Stimulated activated CD4-positive, alpha-beta T cell treated with anti-CD3 and anti-CD28 coated beads, Interleukin-1b, Interleukin-23, amount 100 ng/mL, for 4 hours (primary cell): ENCODE data around the gene GPSM3.
"Not testable (repeated sequence)": the region's sequence is repeated elsewhere in the genome, so short reads cannot be mapped to it uniquely, and the experiment has no call there.

Source experiments
- DNase-seq, 2 donors: peaks; one replicate each; pipeline ENCODE4 v3.0.0-alpha.2; 2020; ENCODE audit warnings: low read depth in 2 of 2

Gene GPSM3, protein sequence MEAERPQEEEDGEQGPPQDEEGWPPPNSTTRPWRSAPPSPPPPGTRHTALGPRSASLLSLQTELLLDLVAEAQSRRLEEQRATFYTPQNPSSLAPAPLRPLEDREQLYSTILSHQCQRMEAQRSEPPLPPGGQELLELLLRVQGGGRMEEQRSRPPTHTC

GRCh38 chr6:32192608-32193039 lies at the start of gene GPSM3:
Gene GPSM3 (minus strand): TSS chr6:32192643. CDS start chr6:32192513, 130 bp downstream.
- DNase-seq, result peak in 1 of 2 donors; percentile 45

GRCh38 chr6:32240686-32241085 lies 48.2 kb upstream of the GPSM3 start:
- DNase-seq, result no peak

DNA sequence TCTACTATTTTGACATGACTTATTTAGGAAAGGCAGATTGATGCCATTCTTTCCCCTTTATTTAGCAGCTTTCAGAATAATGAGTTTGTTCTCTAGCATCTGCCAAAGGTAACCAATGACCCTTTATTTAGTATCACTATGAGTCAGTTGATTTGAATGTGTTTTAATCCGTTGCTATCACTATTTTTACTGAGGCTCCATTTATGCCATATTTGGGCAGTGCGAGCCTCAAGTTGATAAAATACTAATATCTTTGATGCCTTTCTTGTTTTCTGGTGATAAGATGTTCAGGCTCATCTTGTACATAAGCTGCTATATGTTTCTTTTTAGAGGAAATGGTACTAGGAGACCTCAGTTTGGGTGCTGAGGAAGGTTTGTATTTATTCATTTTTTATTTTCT lies 47.0 kb upstream of the GPSM3 start:
- no peak for DNase-seq

DNA sequence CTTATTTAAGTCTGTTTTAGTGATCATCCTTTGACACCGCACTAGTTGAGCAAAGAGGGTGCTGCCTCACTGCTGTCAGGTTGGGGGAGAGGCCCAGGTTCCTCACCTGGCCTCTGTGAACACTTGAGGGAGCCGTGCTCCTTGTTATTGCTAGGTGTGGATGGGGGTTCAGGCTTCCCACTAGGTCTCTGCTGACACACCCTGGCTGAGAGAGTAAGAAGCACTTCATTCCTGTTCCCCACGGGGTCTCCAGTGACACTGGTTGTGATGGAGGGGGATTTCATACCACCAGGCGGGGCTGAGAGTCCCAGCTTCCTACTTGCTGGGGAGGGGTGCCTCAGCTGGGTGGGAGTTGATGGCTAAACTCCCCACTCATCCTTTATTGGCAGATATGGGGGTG lies 42.5 kb upstream of the GPSM3 start:
- no peak for DNase-seq

DNA sequence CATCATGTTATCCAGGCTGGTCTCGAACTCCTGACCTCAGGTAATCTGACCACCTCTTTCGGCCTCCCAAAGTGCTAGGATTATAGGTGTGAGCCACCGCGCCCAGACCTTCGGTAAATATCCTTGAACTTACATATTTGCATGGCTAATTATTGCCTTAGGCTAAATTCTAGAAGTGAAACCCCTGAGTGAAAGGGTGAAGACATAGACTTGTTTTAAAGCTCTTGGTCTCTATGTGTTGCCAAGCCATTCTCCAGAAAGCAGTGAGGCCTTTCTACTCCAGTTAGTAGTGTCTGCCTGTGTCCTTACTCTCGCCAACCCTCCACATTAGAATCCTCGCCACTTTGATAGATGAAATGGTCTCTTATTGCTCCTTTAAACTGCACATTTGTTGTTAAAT lies 34.0 kb upstream of the GPSM3 start:
- no peak for DNase-seq

- no peak for DNase-seq
These were observed 32.3 kb upstream of the GPSM3 start for GRCh38 chr6:32224696-32225095.

DNA sequence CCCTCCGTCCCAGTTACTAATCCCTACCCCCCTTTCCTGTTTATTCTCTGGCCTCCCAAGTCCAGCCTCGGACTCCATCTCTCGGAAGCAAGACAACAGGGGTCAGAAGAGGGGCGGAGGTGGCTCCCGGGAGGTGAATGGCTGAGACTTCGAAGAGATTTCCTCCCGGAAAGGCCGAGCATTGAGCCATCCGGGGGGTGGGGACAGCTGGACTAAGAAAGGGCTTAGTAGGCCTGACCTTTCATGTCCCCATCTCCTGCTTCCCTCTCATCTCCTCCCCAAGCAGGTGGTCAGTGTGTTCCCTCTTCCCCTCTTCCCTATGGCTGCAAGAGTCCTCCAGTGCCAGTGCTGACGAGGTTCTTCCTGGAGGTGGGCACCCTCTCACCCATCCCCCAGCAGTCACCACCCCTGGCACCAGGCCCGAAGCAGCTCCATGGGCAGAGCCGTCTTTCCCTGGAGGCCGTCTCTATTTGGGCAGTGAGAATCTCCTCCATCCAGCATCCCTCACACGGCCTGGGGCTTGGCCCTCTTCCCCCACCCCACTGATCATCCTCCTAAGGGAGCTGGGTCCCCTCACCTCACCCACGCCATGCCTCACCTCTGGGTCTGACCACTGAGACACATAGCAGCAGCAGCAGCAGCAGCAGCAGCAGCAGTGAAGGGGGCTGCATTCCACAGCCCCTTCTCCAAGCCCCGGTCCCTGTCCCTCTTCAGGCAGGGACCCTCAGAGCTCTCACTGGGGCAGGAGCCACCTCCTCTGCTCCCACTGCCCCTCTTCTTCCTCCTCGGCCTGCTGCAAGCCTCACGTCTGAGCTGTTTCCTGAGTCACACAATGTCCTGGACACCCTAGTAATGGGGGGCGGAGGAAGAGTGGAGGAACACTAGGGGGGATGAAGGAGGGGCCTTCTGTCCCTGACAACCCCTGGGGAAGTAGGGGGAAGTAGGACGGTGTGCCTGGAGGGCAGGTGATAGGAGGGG lies 31.1 kb upstream of the GPSM3 start, which contains the start of gene NOTCH4:
TSS of gene NOTCH4 (minus strand) at position 810 of the 978 bp plus-strand sequence. CDS start at position 671, 139 bp downstream.
- no peak for DNase-seq

- DNase-seq, result no peak
These were observed 30.1 kb upstream of the GPSM3 start for GRCh38 chr6:32222333-32223230.

DNA sequence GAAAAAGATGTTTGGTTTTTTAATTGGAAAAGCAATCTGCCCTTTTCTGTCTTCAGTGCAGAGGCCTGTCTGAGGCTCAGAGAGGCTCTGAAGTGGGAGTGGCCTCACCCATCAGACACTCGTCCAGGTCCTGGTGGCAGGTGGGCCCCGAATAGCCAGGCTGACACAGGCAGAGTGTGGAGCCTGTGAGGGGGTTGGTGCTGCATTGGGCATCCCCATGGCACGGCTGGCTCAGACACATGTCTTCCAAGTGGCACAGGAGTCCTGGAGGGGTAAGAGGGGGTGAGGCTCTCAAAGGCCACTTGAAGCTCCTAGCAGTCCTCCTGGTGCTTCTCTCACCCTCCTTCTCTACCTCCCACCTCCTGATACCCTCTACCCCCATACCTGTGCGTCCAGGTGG lies 27.6 kb upstream of the GPSM3 start:
- DNase-seq, result no peak

DNA sequence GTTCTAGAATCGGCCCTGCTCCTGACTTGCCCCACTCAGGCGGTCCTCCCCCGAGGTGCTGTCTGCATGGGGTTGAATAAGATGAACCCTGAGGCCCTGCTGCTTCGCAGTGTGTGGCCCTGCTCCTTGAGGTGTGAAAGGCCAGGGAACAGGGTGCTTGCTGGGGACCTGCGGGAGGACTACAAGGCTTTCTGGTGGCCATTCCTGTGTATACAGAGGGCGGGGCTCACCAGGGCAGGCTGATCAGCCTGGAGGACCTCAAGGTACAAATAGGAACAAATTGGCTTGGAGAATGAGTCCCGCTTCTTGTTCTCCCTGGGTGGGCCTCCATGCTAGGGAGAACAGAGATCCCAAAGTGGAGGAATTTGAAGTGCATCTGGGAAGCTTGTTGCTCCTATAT lies 25.7 kb upstream of the GPSM3 start:
- DNase-seq, result no peak

- DNase-seq, result no peak
These were observed 24.6 kb upstream of the GPSM3 start for GRCh38 chr6:32216998-32217397.

GRCh38 chr6:32216285-32216684 lies 23.8 kb upstream of the GPSM3 start:
- DNase-seq, result no peak

DNA sequence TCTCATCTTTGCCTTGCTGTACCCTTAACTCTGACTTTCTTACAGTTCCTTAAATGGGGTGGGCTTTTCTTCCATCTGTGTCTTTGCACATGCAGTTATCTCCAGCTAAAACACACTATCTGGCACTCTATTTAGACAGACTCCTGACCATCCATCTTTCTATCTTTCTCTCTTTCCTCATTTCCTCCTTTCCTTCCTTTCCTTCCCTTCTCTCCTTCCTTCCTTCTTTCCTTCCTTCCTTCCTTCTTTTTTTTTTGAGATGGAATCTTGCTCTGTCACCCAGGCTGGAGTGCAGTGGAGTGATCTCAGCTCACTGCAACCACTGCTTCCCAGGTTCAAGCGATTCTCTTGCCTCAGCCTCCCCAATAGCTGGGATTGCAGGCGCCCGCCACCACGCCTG lies 23.2 kb upstream of the GPSM3 start:
- DNase-seq, result no peak

DNA sequence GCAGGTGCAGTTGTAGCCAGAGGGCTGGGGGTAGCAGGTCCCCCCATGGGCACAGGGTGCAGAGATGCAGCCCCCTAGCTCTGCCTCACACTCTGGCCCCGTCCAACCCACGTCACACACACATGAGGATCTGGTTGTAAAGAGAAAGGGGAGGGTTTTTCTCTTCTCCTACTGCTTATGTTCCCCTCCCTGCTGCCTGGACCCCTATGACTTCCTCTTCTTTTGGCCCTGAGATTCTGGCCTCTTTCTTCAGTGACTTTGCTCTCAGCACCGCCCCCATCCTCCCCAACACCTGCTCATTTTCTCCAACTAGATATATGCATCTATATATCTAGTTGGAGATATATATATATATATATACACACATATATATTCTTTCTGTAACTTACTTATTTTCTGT lies 21.7 kb upstream of the GPSM3 start:
- no peak for DNase-seq

DNA sequence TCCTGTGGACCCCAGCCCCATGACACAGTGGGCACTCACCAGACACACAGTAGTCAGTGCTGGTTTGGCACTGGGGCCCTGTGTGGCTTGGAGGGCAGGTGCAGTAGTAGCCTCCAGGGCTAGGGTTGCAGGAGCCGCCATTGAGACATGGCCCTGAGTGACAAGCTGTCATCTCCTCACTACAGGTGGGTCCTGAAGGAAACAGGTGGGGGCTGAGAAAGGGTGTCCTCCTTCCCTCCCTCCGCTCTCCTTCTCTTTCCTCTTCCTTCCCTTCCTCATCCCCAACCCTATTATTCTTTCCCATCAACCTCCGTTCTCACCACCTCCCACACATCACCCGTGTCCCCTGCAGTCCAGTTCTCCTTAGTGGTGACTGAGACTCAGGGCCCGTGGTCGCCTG lies 21.2 kb upstream of the GPSM3 start:
- no peak for DNase-seq

- DNase-seq, result no peak
These were observed 19.8 kb upstream of the GPSM3 start for GRCh38 chr6:32212076-32212760.

GRCh38 chr6:32211432-32211831 lies 19.0 kb upstream of the GPSM3 start:
- DNase-seq, result not testable (repeated sequence)

DNA sequence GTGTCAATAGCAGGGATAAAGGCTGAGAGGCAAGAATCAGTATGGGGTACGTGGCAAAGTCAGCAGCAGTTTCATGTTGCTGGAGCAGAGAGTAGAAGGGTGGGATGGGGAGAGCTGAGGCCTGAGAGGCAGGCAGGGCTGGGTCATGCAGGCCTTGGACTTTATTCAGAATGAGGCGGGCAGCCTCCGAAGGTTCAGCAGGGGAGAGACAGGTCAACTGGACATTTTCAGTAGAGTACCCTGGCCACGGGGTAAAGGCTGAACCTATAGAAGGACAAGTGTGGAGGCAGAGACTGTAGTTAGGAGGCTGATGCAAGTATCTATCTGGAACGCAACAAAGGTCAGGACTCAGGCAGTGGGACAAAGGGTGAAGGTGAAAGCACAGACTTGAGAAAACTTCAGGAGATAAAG lies 17.8 kb upstream of the GPSM3 start:
- no peak for DNase-seq

GRCh38 chr6:32208996-32209395 lies 16.6 kb upstream of the GPSM3 start:
- DNase-seq, result no peak

DNA sequence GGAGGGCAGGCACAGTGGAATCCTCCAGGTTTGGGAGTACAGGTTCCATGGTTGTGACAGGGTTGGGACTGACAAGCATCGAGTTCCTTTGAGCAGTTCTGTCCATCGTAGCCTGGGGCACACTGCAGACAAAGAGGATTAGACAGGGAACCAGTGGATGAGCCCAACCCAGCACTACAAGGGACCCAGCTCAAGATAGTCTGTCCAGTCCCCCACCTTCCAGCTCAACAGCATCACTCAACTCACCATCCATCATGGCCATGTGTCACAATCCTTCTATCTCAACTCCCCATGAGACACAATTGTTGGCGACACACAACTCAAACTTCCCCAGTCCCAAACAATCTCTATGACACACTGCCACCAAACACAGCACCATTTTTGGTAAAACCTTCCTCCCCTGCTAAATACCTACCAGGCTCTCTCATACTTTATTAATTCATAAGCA lies 11.8 kb upstream of the GPSM3 start:
- no peak for DNase-seq
